ENCODE data around the gene TXNIP. TPM values are rescaled to one million over a fixed set of nuclear protein-coding genes. Genes with fewer than 3 reads are reported as not detected.

Gene TXNIP
- polyA plus RNA-seq, 4 donors, result 85.4 to 652 (median 266) TPM

GRCh38 chr1:146001709-146002108 is 5.3 kb upstream of the TXNIP start:
- 94 to 98% (median 97%) methylated on average over 2 of the region's 2 CpGs for WGBS, 3 donors
- DNase-seq (no peak), FAIRE-seq (no peak)
- Histone ChIP-seq H3K36me3 (ENCODE audit: control insufficient read depth in 3 of 3, insufficient read depth in 2 of 3, low read depth in 1 of 3, low read length in 3 of 3) (no peaks in the 10 kb centered on the region), H3K27ac (ENCODE audit: low read depth in 1 of 3, low read length in 2 of 3) (peak overlapping the region in 1 of 3 donors; percentile 67), H3K4me3 (ENCODE audit: low read depth in 1 of 3, low read length in 3 of 3) (no peak overlapping the region), H3K9me3 (ENCODE audit: control insufficient read depth in 2 of 2, insufficient read depth in 1 of 2, low read depth in 1 of 2, low read length in 1 of 2) (no peaks in the 10 kb centered on the region), H3K27me3 (ENCODE audit: control insufficient read depth in 3 of 3, insufficient read depth in 3 of 3, low read length in 3 of 3) (no peaks in the 10 kb centered on the region), H3K4me1 (ENCODE audit: control insufficient read depth in 3 of 3, insufficient read depth in 2 of 3, low read depth in 1 of 3, low read length in 2 of 3) (peaks cover 4 to 14% (median 5%) of the 10 kb centered on the region in 3 donors)

- peaks cover 0 to 6% (median 5%) of the 10 kb centered on the region in 3 donors for H3K36me3 ChIP-seq (ENCODE audit: control insufficient read depth in 3 of 3, insufficient read depth in 2 of 3, low read depth in 1 of 3, low read length in 3 of 3)
- 9 to 26% (median 22%) methylated on average over 5 of the region's 5 CpGs for WGBS, 3 donors
- FAIRE-seq, result no peak
- no peaks in the 10 kb centered on the region for H3K9me3 ChIP-seq (ENCODE audit: control insufficient read depth in 2 of 2, insufficient read depth in 1 of 2, low read depth in 1 of 2, low read length in 1 of 2)
- peak overlapping the region; percentile 24 to 87 (median 71) for H3K27ac ChIP-seq (ENCODE audit: low read depth in 1 of 3, low read length in 2 of 3)
- peak in 1 of 2 donors; percentile 62 for DNase-seq
- H3K4me1 ChIP-seq (ENCODE audit: control insufficient read depth in 3 of 3, insufficient read depth in 2 of 3, low read depth in 1 of 3, low read length in 2 of 3), result peaks cover 4 to 14% (median 5%) of the 10 kb centered on the region in 3 donors
- no peaks in the 10 kb centered on the region for H3K27me3 ChIP-seq (ENCODE audit: control insufficient read depth in 3 of 3, insufficient read depth in 3 of 3, low read length in 3 of 3)
- no peak overlapping the region for H3K4me3 ChIP-seq (ENCODE audit: low read depth in 1 of 3, low read length in 3 of 3)
Measured at GRCh38 chr1:145999321-146000024, 3.1 kb upstream of the TXNIP start.

DNA sequence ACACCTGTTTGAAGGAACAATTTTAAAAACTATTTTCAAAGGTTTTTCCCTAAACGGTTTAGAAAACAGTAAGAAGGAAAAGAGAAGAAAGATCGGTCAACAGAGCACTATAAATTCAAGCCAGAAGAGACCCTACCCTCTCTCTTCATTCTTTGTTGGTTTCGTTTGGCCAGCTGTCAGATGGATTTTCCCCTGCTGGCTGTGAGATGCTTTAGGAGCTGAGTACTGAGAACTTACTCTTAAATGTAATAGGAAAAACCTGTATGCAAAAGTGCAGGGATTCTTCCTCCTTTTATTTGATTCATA is 1.3 kb upstream of the TXNIP start:
- WGBS, 3 donors, result 4 to 15% (median 6%) methylated on average over 3 of the region's 3 CpGs
- Histone ChIP-seq H3K27ac (ENCODE audit: low read depth in 1 of 3, low read length in 2 of 3) (peak overlapping the region; percentile 90 to 95 (median 95)), H3K9me3 (ENCODE audit: control insufficient read depth in 2 of 2, insufficient read depth in 1 of 2, low read depth in 1 of 2, low read length in 1 of 2) (no peaks in the 10 kb centered on the region), H3K4me1 (ENCODE audit: control insufficient read depth in 3 of 3, insufficient read depth in 2 of 3, low read depth in 1 of 3, low read length in 2 of 3) (peaks cover 5 to 17% (median 11%) of the 10 kb centered on the region in 3 donors), H3K4me3 (ENCODE audit: low read depth in 1 of 3, low read length in 3 of 3) (peak overlapping the region in 1 of 3 donors; percentile 56), H3K27me3 (ENCODE audit: control insufficient read depth in 3 of 3, insufficient read depth in 3 of 3, low read length in 3 of 3) (no peaks in the 10 kb centered on the region), H3K36me3 (ENCODE audit: control insufficient read depth in 3 of 3, insufficient read depth in 2 of 3, low read depth in 1 of 3, low read length in 3 of 3) (peaks cover 13 to 17% (median 17%) of the 10 kb centered on the region in 3 donors)
- DNase-seq, result peak in 1 of 2 donors; percentile 33
- no peak for FAIRE-seq

GRCh38 chr1:145997016-145997717 is 788 bp upstream of the TXNIP start:
- H3K4me1 ChIP-seq (ENCODE audit: control insufficient read depth in 3 of 3, insufficient read depth in 2 of 3, low read depth in 1 of 3, low read length in 2 of 3), result peaks cover 8 to 20% (median 13%) of the 10 kb centered on the region in 3 donors
- peaks cover 15 to 20% (median 20%) of the 10 kb centered on the region in 3 donors for H3K36me3 ChIP-seq (ENCODE audit: control insufficient read depth in 3 of 3, insufficient read depth in 2 of 3, low read depth in 1 of 3, low read length in 3 of 3)
- FAIRE-seq, result no peak

DNA sequence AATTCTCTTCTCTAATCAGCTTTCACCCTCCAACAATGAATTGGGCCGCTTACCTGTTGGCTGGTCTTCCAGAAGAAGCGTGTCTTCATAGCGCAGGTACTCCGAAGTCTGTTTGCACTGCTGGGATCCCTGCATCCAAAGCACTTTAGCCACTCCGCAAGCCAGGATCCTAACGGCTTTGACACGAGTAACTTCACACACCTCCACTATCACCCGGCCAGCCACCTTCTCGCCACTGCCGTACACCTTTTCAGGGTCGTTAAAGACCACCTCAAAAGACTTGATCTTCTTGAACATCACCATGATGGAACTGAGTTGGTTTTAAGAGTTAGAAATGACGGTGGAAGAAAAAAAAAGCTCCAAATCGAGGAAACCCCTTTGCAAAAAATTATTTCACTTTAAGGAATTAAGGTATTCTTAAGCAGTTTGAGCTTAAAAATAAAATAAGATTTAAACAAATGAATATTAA is 381 bp downstream of the TXNIP start:
- no peaks in the 10 kb centered on the region for H3K27me3 ChIP-seq (ENCODE audit: control insufficient read depth in 3 of 3, insufficient read depth in 3 of 3, low read length in 3 of 3)
- peaks cover 8 to 20% (median 17%) of the 10 kb centered on the region in 3 donors for H3K4me1 ChIP-seq (ENCODE audit: control insufficient read depth in 3 of 3, insufficient read depth in 2 of 3, low read depth in 1 of 3, low read length in 2 of 3)
- H3K9me3 ChIP-seq (ENCODE audit: control insufficient read depth in 2 of 2, insufficient read depth in 1 of 2, low read depth in 1 of 2, low read length in 1 of 2), result no peaks in the 10 kb centered on the region
- H3K4me3 ChIP-seq (ENCODE audit: low read depth in 1 of 3, low read length in 3 of 3), result peak overlapping the region; percentile 83 to 100 (median 87)
- no peak for FAIRE-seq
- WGBS, 3 donors, result 0 to 1% (median 0%) methylated on average over 13 of the region's 13 CpGs
- peaks cover 15 to 20% (median 20%) of the 10 kb centered on the region in 3 donors for H3K36me3 ChIP-seq (ENCODE audit: control insufficient read depth in 3 of 3, insufficient read depth in 2 of 3, low read depth in 1 of 3, low read length in 3 of 3)
- peak overlapping the region; percentile 86 to 95 (median 89) for H3K27ac ChIP-seq (ENCODE audit: low read depth in 1 of 3, low read length in 2 of 3)
- peak in 1 of 2 donors; percentile 55 for DNase-seq

More at GRCh38 chr1:145997016-145997717, 788 bp upstream of the TXNIP start:
- DNase-seq, result peak in 1 of 2 donors; percentile 78
- Histone ChIP-seq H3K4me3 (ENCODE audit: low read depth in 1 of 3, low read length in 3 of 3) (peak overlapping the region; percentile 56 to 100 (median 83)), H3K27ac (ENCODE audit: low read depth in 1 of 3, low read length in 2 of 3) (peak overlapping the region; percentile 90 to 95 (median 95)), H3K27me3 (ENCODE audit: control insufficient read depth in 3 of 3, insufficient read depth in 3 of 3, low read length in 3 of 3) (no peaks in the 10 kb centered on the region), H3K9me3 (ENCODE audit: control insufficient read depth in 2 of 2, insufficient read depth in 1 of 2, low read depth in 1 of 2, low read length in 1 of 2) (no peaks in the 10 kb centered on the region)
- 4 to 7% (median 4%) methylated on average over 12 of the region's 12 CpGs for WGBS, 3 donors

DNA sequence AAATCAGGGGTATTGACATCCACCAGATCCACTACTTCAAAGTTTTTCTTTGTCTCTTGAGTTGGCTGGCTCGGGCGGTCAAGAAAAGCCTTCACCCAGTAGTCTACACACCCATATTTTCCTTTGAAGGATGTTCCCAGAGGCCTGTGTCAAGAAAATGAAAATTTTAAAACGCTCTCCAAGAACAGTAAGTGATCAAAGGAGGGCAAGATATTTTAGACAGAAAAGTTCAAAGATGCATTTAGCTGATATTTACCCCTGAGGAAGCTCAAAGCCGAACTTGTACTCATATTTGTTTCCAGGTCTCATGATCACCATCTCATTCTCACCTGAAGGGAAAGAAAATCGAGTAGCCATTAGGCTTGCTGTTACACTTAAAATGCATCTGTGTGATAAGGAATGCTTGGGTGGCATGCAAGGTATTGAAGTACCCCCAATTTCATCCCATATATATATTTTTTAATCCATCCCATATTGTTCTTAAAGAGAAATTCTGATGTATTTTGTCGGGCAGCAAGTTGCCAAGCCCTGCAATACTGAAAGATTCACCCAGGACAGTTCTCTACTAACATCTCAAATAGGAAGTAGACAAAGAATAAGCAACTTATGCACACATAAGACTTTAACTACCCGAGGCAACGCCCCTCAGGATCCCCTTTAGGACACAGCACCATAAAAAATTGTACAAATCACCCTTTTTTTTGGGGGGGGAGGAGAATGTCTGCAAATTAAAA is 1.1 kb downstream of the TXNIP start:
- Histone ChIP-seq H3K9me3 (ENCODE audit: control insufficient read depth in 2 of 2, insufficient read depth in 1 of 2, low read depth in 1 of 2, low read length in 1 of 2) (no peaks in the 10 kb centered on the region), H3K27ac (ENCODE audit: low read depth in 1 of 3, low read length in 2 of 3) (peak overlapping the region; percentile 86 to 95 (median 89)), H3K36me3 (ENCODE audit: control insufficient read depth in 3 of 3, insufficient read depth in 2 of 3, low read depth in 1 of 3, low read length in 3 of 3) (peaks cover 15 to 20% (median 20%) of the 10 kb centered on the region in 3 donors), H3K27me3 (ENCODE audit: control insufficient read depth in 3 of 3, insufficient read depth in 3 of 3, low read length in 3 of 3) (no peaks in the 10 kb centered on the region), H3K4me3 (ENCODE audit: low read depth in 1 of 3, low read length in 3 of 3) (peak overlapping the region; percentile 83 to 100 (median 87)), H3K4me1 (ENCODE audit: control insufficient read depth in 3 of 3, insufficient read depth in 2 of 3, low read depth in 1 of 3, low read length in 2 of 3) (peaks cover 8 to 20% (median 17%) of the 10 kb centered on the region in 3 donors)
- WGBS, 3 donors, result 0 to 1% (median 0%) methylated on average over 8 of the region's 8 CpGs
- FAIRE-seq, result no peak
- DNase-seq, result no peak

DNA sequence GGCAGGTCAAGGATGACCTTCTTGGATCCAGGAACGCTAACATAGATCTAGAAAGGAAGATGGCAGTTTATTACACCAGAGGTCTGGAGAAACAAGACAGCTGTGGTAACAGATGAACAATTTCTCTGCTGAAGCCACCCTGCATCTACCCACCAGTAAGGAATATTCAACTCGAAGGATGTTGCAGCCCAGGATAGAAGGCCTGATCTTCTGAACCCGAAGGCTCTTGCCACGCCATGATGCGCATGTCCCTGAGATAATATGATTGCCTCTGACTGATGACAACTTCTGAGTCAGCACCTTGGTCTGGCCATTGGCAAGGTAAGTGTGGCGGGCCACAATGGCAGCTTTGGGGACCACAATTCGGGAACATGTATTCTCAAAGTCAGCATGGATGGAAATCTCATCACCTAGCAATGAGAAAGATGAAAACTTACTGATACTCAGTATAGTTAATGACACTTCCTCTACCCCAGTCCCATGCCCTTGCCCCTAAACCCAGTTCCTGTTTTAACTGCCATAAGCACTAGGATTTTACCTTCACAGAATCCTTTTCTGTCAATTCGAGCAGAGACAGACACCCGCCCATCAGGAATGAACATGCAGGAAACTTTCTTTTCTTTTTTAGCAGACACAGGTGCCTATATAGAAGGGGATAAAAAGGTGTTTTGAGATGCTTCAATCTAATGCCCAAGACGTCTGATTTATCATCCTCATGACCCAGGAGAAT is 1.8 kb downstream of the TXNIP start:
- FAIRE-seq (no peak), DNase-seq (peak; percentile 59 to 69)
- Histone ChIP-seq H3K4me1 (ENCODE audit: control insufficient read depth in 3 of 3, insufficient read depth in 2 of 3, low read depth in 1 of 3, low read length in 2 of 3) (peaks cover 6 to 16% (median 15%) of the 10 kb centered on the region in 3 donors), H3K27ac (ENCODE audit: low read depth in 1 of 3, low read length in 2 of 3) (peak overlapping the region; percentile 86 to 95 (median 89)), H3K4me3 (ENCODE audit: low read depth in 1 of 3, low read length in 3 of 3) (peak overlapping the region; percentile 83 to 100 (median 87)), H3K36me3 (ENCODE audit: control insufficient read depth in 3 of 3, insufficient read depth in 2 of 3, low read depth in 1 of 3, low read length in 3 of 3) (peaks cover 15 to 20% (median 20%) of the 10 kb centered on the region in 3 donors), H3K27me3 (ENCODE audit: control insufficient read depth in 3 of 3, insufficient read depth in 3 of 3, low read length in 3 of 3) (no peaks in the 10 kb centered on the region), H3K9me3 (ENCODE audit: control insufficient read depth in 2 of 2, insufficient read depth in 1 of 2, low read depth in 1 of 2, low read length in 1 of 2) (no peaks in the 10 kb centered on the region)
- 2 to 9% (median 7%) methylated on average over 10 of the region's 10 CpGs for WGBS, 3 donors

Data from small intestine (tissue), 7 donors.